ENCODE results near the gene NECAB2. TPM values are rescaled to one million over a fixed set of nuclear protein-coding genes. Genes with fewer than 3 reads are reported as not detected.

Gene NECAB2
- polyA plus RNA-seq (ENCODE audit: insufficient read length in 4 of 4) = 1 to 10 TPM; 1.9 to 5.1 (median 2.7) TPM

DNA sequence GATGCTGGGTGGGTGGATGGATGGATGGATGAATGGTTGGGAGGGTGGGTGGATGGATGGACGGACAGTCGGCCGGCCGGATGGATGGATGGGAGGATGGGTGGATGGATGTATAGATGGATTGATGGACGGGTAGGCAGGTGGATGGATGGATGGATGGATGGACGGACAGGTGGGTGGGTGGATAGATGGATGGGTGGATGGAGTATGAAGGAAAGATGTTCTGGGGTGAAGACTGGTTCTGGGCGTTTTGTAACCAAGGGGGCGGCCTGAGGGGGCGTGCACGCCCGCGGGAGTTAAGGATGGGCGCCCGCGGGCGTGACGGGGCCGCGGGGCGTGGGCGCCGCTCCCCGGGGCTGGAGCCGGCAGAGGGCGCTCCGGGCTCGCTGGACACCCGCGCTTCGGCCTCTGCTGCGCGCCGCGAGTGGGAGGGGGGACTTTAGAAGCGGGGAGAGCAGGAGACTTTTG, at the start of gene NECAB2:
Gene NECAB2, plus strand, starts transcription at position 407 of the 468 bp plus-strand sequence. CDS start 405 bp downstream, outside the sequence.
- no peak for DNase-seq (ENCODE audit: low read depth in 4 of 4, low spot score in 3 of 4)

DNA sequence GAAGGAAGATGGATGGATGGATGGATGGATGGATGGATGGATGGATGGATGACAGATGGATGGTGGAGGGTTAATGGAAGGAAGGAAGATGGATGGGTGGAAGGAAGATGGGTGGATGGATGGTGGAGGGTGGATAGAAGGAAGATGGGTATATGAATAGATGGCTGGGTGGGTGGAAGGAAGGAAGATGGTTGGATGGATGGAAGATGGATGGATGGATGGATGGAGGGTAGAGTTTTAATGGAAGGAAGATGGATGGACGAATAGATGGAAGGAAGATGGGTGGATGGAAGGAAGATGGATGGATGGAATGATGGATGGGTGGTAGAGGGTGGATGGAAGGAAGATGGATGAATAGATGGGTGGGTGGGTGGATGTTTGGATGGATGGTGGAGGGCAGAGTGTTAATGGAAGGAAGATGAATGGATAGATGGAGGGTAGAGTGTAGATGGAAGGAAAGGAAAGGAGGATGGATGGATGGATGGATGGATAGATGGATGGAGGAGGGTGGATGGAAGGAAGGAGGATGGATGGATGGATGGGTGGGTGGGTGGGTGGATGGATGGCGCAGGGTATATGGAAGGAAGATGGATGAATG, 47.1 kb upstream of the NECAB2 start:
- no peak for DNase-seq (ENCODE audit: low read depth in 4 of 4, low spot score in 3 of 4)

DNA sequence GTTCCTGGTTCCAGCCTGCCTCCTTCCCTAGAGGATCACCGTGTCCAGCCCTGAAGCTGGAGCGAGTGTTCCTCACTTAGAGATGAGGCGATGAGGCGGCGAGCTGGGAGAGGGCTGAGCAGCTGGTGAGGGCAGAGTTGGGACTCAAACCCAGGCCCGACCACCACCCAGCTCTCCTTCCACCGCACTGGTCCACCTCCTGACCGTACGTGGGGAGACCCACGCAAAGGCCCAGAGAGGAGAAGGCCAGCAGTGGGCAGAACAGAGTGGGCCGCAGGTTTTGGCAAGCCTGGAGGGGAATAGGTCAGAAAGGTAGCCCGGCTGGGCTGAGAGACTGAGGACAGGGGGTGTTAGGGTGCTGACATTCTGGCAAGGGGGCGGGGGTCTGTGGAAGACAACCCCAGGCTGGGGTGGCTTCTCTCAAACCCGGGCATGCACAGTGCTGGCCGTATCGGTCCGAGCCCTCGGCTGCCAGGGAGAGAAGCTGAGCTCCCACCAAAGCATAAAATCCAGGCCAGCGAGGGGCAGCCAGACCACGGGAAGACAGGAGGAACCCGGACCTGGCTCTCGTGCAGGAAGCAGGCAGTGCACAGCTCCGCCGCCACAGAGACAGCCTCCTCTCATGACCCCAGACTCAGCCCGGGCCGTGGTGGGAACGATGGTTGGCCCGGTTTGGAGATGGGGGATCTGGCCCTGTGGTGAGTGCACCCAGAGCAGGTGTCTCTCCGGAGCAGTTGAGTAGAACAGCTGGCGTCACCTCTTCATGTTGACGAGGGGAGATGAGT, 44.3 kb upstream of the NECAB2 start:
- no peak for DNase-seq (ENCODE audit: low read depth in 4 of 4, low spot score in 3 of 4)

DNA sequence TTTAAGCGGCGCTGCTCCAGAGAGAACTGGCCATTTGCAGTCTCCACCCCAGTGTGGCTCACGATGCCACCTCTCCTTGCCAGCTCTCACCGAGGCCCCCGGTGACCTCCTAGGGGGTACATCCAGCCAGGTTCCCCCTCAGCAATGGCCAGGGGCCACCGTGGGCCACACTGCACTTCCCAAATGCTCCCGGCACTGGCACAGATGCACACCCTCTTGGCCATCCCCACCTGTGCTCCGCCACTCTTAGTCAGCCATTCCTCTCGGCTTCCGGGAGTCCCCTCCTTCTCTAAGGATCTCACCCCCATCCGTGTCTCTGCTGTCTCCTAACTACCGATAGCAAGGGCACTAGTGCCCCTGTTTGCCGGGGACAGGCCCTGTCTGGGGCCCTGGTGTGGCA, 43.4 kb upstream of the NECAB2 start:
- DNase-seq (ENCODE audit: low read depth in 4 of 4, low spot score in 3 of 4) = no peak

DNA sequence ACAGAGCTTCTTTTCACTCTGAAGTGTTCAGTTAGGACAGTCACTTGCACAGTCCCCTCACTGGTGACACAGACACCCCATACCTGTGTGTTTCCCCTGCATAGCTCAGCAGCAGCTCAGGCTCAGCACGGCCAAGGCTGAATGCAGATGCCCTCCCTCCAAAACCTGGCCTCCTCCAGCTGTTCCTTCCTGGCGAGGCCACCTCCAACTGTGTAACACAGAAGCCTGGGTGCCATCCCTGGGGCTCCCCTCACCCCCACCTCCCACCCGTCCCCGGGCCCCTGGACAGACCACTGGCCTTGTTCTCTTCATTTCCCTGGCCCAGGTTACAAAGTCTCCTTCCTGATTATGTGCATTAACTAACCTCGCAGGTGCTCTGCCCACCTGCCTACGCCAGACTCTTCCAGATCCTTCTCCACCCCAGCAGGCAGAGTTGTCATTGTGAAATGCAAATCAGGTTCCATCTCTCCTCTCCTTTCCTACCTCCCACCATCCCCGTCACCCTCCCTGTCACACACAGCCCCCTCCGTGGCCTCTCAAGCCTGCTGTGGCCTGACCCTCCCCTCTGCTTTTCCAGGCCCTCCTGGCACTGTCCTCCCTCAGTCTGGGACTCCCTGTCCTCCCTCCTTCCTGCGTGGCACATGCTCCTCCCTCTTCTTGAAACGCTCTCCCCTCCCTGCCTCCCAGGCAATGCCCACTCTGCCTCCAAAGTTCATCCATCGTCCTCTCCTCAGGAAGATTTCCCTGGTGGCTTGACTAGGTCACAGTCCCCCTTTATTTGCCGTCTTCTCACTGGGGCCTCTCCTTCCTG, 42.7 kb upstream of the NECAB2 start:
- DNase-seq (ENCODE audit: low read depth in 4 of 4, low spot score in 3 of 4) = no peak

DNA sequence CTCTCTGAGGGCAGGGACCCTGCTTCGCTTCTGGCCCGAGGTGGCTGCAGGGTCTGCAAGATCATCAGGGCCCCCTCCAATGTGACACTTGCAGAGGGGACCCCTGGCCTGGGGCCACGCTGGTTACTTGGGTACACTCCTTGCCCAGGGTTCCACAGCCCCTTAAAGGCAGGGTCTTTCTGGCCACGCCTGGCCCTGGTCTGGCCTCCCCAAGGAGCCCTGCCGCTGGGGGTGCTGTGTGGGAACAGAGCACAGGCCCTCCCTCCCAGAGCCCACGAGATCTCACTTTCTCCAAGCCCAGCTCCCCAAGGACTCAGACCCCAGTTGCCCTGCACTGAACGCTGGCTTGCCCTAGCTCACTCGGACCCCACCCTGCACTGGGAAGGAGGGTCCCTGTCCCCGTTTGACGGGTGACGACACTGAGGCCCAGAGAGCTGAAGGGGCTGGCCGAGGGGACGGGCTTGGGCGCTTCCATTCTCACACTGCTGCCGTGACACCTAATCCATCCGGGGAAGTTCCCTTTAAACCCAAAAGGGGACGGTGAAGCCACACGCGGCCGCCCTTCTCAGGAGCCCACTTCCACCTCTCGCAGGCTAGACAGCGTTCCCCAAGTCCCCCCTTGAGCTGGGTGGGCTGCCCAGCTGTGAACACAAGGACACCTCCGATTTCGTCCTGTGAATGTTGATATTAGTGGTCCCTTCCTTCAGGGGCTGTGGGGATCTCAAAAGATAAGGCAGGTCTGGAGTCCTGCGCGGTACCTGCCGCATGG, 41.9 kb upstream of the NECAB2 start:
- no peak for DNase-seq (ENCODE audit: low read depth in 4 of 4, low spot score in 3 of 4)

DNA sequence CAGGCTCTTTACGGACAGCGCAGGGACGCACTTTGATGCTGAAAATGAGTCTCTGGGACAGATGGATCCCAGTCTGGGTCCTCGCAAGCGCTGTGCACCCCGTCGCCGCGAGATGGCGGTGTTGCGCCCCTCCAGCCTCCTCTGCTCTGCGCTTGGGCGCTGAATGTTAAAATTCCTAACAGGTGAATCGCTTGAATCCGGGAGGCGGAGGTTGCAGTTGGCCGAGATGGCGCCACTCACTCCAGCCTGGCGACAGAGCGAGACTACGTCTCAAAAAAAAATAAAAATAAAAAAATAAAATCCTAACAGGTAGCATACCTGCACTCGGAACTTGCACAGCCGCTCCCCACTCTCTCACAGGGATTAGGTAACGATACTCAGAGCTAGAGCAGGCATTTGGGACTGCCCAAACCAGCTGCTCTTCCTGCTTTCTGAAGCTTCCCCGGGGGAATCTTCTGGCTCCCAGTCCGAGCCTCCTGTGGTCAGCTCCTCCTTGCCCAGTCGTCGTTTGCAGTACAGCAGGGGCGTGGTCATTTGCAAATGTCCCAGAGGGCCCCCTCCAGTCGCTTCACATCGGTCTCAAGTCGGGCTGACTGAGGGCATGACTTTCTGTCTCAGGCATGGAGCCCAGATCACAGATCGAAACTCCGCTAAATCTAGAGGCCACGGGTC, 41.2 kb upstream of the NECAB2 start:
- peak; percentile 22 to 65 (median 52) for DNase-seq (ENCODE audit: low read depth in 4 of 4, low spot score in 3 of 4)

DNA sequence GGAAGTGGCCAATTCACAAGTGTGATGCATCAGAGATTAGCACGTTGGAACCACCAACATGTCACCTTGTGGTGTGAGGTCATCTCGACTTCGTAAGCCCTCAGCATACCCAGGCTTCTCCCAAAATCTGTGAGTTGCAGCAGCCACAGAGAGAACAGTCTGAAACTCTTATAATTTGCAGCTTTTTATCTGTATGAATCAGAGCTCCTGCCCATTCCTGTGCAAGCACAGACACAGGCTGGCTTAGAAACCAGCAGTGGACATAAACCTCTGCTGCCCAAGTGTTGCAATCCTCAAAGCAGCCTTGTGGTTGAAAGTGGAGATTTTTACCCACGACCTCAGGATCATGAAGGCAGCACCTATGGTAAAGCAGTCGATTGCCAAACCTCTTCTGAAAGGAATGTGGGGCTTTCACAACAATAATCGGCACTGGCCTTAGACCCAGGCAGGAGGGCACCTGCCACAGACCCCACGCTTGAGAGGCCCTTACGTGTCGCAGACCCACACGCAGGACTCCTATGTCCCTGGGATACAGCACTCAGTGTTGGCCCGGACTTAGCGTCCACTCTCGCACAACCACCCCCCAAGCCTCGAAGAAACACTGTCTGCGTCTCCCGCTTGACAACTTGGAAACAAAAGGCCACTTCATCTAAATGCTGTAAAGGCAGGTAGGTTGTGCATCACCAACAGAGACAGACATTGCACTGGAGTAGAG, 39.5 kb upstream of the NECAB2 start:
- no peak for DNase-seq (ENCODE audit: low read depth in 4 of 4, low spot score in 3 of 4)

DNA sequence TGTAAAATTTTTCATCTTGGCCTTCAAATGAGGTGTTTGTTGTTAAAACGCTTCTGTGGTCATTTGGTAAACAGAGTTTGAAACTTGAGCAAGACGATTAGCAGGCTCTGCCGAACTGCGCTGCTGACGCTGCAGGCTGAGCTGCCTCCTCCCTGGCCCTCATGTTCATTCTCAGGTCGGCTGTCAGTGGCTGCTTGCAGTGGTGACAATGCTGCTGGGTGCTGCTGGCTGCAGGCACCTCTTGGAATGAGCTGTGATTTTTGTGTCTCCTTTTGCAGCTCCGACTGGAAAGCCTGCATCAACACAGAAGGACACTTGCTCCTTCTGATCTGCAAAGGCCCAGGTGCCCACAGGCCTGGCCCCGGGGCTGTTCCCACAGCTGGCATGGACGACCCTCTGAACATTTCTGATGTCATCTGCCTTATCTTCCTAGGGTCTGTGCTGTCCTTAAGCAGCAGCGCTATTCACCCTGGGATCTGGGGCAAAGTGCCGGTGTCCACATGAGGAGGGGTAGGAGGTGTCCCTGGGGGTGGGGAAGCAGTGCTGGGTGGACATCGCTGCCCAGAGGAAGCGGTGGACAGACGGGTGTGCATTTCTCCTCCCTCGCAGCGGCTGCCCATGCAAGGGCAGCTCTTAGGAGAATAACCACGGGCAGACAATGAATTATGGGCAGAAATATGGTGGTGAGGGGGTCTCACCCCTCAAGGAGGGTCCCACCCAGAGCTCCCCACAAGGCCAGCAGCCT, 38.1 kb upstream of the NECAB2 start:
- no peak for DNase-seq (ENCODE audit: low read depth in 4 of 4, low spot score in 3 of 4)

DNA sequence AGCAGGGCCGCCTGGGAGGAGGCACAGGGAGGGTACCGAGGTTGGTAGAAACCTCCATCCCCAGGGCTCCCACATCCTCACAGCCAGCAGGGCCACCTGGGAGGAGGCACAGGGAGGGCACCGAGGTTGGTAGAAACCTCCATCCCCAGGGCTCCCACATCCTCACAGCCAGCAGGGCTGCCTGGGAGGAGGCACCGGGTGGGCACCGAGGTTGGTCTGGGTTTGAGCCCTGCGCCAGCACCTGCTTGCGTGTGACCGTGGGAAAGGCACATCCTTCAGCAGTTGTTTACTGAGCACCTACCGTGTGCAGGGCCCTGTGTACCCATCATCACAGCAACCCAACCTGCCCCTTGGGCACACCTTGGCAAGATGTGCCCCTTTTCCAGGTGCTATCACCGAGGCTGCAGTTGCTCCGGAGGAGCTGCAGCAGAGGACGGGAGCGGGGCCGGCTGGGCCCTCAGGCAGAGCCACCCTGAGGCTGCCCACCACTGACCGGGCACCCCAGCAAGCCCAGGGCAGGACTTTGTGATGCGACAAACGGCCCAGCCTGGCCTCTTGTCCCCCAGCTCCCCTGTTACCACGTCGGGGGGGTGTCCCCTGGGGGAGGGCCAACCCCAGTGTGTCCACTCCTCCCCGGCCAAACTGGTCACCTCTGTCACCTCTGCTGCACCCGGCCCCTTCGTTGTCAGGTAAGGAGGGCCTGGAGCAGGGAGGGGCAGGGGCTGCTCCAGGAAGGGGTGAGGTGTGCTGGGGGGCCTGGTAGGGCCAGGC, 37.1 kb upstream of the NECAB2 start:
- no peak for DNase-seq (ENCODE audit: low read depth in 4 of 4, low spot score in 3 of 4)

DNA sequence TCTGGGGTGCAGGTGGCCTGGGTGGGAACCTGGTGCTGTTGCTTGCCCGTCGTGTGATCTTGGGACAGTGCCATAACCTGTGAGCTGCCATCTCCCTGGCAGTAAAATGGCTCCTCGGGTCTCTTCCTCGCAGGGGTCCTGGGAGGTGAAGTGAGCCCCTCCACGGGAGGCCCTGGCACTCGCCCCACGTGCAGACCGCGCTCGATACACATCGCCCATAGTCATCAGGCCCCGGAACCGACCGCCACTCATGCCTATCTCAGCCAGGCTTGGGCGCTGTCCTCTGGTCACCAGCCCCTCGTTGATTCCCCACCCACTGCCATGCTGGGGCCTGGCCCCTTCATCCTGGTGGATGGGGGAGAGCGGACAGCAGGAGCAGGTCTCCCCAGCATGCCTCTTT, 36.5 kb upstream of the NECAB2 start:
- DNase-seq (ENCODE audit: low read depth in 4 of 4, low spot score in 3 of 4) = no peak

DNA sequence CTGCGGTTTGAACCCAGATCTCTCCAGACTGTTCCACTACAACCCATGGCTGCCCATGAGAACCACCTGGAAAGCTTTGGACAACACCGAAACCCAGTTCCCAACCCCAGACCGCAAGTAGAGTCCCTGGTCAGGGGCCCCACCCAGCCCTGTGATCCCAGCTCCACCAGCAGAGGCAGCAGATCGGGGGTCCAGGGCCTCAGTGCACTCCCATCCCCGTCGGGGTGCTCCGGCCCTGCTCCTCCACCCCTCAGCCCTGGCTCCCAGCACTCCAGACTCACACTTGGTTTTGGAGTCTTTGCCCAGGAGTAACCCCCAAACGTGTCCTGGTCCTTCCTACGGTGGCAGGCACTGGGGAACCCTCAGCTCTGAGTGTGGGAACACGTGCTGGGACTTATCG, 35.7 kb upstream of the NECAB2 start:
- DNase-seq (ENCODE audit: low read depth in 4 of 4, low spot score in 3 of 4) = no peak

DNA sequence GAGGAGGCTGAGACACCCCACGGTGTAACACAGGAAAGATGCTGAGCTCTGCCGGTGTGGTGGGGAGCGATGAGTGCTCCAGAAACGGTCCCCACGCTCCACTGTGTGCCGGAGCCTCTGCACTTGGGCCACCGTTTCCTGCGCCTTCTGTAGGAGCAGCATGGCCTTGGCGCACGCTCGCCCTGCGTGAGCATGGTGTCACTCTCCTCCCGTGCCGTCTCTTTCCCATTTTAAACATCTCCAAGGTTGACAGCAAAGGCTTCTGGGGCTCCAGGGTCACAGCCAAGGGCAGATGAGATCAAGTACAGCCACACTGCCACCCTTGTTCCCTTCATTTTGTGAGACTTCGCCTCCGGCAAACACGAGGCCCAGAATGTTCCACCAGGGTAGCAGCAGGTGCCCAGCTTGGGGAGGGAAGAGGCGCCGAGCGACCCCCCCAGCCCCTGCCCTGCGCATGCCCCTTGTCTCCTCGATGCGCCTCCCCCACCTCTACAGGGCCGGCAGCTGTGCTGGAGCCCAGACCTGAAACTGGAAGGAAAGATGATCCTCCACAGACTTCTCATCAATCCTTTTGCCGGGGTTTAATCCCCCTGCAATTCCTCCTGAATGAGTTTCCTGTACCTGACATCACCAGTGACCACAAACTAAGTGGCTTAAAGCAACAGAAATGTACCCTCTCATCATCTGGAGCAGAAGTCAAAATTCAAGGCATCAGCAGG, 34.9 kb upstream of the NECAB2 start:
- no peak for DNase-seq (ENCODE audit: low read depth in 4 of 4, low spot score in 3 of 4)

DNA sequence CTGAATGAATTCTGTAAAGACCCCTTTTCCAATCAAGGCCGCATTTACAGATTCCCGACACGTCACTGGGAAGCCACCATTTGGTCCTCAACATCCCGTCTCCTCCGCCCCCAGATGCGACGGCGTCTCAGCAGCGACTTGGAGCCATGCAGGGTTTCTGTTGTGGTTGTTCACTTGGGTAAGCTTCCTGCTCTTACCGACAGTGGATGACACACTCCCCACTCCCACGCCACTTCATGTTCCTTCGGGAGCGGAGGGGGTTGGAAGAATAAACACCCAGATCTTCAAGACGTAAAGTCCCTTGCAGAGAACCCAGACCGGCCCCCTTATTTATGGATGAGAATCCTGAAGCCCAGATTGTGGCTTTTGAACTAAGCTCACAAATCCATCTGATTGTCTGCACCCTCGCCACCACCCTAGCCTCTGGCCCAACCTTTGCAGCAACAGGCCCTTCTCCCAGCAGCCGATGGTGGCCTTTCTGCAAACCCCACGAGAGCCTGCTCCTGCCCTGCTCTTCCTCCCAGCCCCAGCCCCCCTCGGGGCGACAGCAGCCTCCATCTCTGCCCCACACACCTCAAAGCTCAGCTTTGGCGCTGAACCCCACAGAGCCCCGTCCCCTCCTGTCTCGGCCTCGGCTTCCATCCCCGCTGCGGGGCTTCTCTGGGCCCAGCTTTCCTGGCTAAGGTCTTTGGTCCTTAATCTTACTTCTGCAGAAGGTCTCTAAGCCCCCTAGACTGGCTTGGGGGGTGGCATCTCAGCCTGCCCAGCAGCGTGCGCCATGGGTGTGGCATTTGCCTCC, 34.0 kb upstream of the NECAB2 start:
- DNase-seq (ENCODE audit: low read depth in 4 of 4, low spot score in 3 of 4) = no peak

DNA sequence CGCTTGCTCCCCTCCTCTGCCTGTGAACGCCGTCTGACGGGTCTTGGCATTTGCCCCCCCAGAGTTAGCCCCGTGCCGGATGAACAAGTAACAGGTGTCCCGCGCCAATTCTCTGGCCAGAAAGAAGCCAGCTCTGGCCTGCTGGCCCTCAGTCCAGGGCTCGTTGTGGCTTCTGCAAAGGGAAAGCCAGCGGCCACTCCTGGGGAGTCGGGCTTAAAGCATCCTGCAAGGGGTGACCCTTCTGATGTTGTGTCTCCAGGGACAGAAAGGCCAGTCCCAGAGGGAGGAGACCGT, 33.4 kb upstream of the NECAB2 start:
- no peak for DNase-seq (ENCODE audit: low read depth in 4 of 4, low spot score in 3 of 4)

DNA sequence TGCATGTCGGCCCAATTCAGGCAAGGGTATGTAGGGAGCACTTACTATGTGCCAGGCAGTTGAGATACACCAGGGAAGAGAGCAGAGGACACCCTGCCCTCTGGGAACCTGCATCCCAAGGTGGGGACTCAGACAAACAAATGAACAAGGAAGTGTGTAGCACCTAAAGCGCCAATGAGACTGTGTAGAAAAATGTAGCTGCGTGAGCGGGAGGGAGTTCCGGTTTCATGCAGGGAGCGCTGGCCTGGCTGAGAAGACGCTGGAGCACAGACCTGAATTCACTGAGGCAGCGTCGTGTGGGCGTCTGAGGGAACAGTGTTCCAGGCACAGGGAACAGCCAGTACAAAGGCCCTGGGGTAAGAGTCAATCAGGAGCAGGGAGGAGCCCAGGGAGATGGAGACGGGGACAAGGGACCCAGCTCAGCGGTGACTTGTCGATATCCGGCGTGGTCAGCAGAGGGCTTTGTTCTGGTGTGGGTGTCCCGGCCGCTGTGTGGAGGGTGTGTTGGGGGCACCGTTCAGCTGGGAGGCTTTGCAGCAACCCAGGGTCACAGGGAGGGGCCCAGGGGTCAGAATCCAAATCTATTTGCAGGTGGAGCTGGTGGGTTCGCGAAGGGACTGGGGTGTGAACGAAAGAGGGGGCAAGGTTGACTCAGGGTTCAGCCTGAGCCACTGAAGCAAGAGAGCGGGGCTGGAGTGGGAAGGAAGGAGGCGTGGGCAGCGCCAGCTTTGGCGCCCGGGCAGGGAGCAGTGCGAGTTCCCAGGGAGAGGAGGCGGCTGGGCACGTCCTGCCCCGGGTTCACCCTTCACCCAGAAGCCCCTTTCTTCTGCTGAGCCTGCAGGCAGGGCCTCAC, 32.8 kb upstream of the NECAB2 start:
- no peak for DNase-seq (ENCODE audit: low read depth in 4 of 4, low spot score in 3 of 4)
